Activated CD8-positive, alpha-beta T cell treated with anti-CD3 and anti-CD28 coated beads, Interleukin-2, amount 10 ng/mL, durations not matched to agents 7 days and 5 days (primary cell): ENCODE results near the gene CTIF. TPM values are rescaled to one million over a fixed set of nuclear protein-coding genes. Genes with fewer than 3 reads are reported as not detected.

Experiments used
- ATAC-seq: fragments of 150-1000 bp; cut with Tn5 transposase; one replicate; pipeline ENCODE4 v1.10.0; 2021; ENCODE audit warnings: moderate library complexity
- CTCF ChIA-PET: fragments of 350-600 bp; sonication (Branson Sonifier 250); formaldehyde crosslinking; loops from one replicate; lab custom pipeline; 2021; ENCODE audit warnings: antibody characterized with exemption; lab: Charles Lee
- POLR2A ChIA-PET: fragments of 350-600 bp; sonication (Branson Sonifier 250); formaldehyde crosslinking; loops from one replicate; lab custom pipeline; 2021; ENCODE audit warnings: antibody characterized with exemption; lab: Charles Lee
- DNase-seq: peaks from one replicate; pipeline ENCODE4 v3.0.0-alpha.2; 2020
- H3K27ac Mint-ChIP-seq: one replicate; pipeline ENCODE4 v1.8.0; 2021; ENCODE audit warnings: mild to moderate bottlenecking, mixed read lengths
- H3K27me3 Mint-ChIP-seq: one replicate; pipeline ENCODE4 v1.8.0; 2021; ENCODE audit warnings: low read depth, mixed read lengths
- H3K36me3 Mint-ChIP-seq: one replicate; pipeline ENCODE4 v1.8.0; 2021; ENCODE audit warnings: low read depth, mixed read lengths
- H3K4me1 Mint-ChIP-seq: one replicate; pipeline ENCODE4 v1.8.0; 2021; ENCODE audit warnings: low read depth, mixed read lengths
- H3K4me3 Mint-ChIP-seq: one replicate; pipeline ENCODE4 v1.8.0; 2021; ENCODE audit warnings: mild to moderate bottlenecking, mixed read lengths
- H3K9me3 Mint-ChIP-seq: one replicate; pipeline ENCODE4 v1.8.0; 2022; ENCODE audit warnings: mixed read lengths; ENCODE audit not compliant: insufficient read depth
- total RNA-seq, 2 experiments: library from RNA; stranded (reverse); gene quantifications; one replicate each; pipeline ENCODE4 v1.2.3, GENCODE V29; 2021

The CTIF gene
- total RNA-seq, 2 experiments from 2014 or later, result 1.3 to 2.1 TPM

- Mint-ChIP-seq H3K9me3 (no peaks in the 10 kb centered on the region), H3K36me3 (no peaks in the 10 kb centered on the region), H3K27me3 (peaks cover 8% of the 10 kb centered on the region), H3K4me3 (no peak overlapping the region), H3K27ac (no peak overlapping the region), H3K4me1 (no peaks in the 10 kb centered on the region)
- POLR2A ChIA-PET, result no interaction called here
- no peak for DNase-seq
- ATAC-seq, result no peak
- CTCF ChIA-PET, result no interaction called here
These were observed 33.0 kb downstream of the CTIF start for GRCh38 chr18:48571639-48572384.

GRCh38 chr18:48572402-48573126 is 33.7 kb downstream of the CTIF start:
- ATAC-seq, result no peak
- Mint-ChIP-seq H3K36me3 (no peaks in the 10 kb centered on the region), H3K27me3 (peaks cover 4% of the 10 kb centered on the region), H3K9me3 (no peaks in the 10 kb centered on the region), H3K27ac (no peak overlapping the region), H3K4me1 (no peaks in the 10 kb centered on the region), H3K4me3 (no peak overlapping the region)
- ChIA-PET POLR2A (no interaction called here), CTCF (no interaction called here)
- DNase-seq, result no peak

- ATAC-seq (no peak), DNase-seq (no peak)
- H3K27me3 Mint-ChIP-seq, result peaks cover 3% of the 10 kb centered on the region
- no peak overlapping the region for H3K27ac Mint-ChIP-seq
- H3K4me1 Mint-ChIP-seq, result no peaks in the 10 kb centered on the region
- POLR2A ChIA-PET, result no interaction called here
- no peak overlapping the region for H3K4me3 Mint-ChIP-seq
- no peaks in the 10 kb centered on the region for H3K9me3 Mint-ChIP-seq
- no peaks in the 10 kb centered on the region for H3K36me3 Mint-ChIP-seq
- CTCF ChIA-PET, result interaction anchor here (1.0 kb wide), 1 partner anchor 9 kb away, joined by 4 read pairs; no protein-coding TSS in a partner anchor
These were observed 34.9 kb downstream of the CTIF start for GRCh38 chr18:48573632-48574283.

- Mint-ChIP-seq H3K4me3 (no peak overlapping the region), H3K36me3 (no peaks in the 10 kb centered on the region), H3K27me3 (peaks cover 3% of the 10 kb centered on the region), H3K4me1 (no peaks in the 10 kb centered on the region), H3K9me3 (no peaks in the 10 kb centered on the region), H3K27ac (no peak overlapping the region)
- ChIA-PET POLR2A (interaction anchor here (0.7 kb wide), 1 partner anchor 1777 kb away, joined by 3 read pairs; no protein-coding TSS in a partner anchor), CTCF (interaction anchor here (0.8 kb wide), 1 partner anchor 99 kb away, joined by 4 read pairs; no protein-coding TSS in a partner anchor)
- DNase-seq (no peak), ATAC-seq (no peak)
These were observed 36.0 kb downstream of the CTIF start for GRCh38 chr18:48574667-48575300.

GRCh38 chr18:48575301-48575657 is 36.4 kb downstream of the CTIF start:
- ChIA-PET CTCF (no interaction called here), POLR2A (interaction anchor here (0.7 kb wide), 1 partner anchor 1777 kb away, joined by 3 read pairs; no protein-coding TSS in a partner anchor)
- Mint-ChIP-seq H3K4me1 (no peaks in the 10 kb centered on the region), H3K36me3 (no peaks in the 10 kb centered on the region), H3K4me3 (no peak overlapping the region), H3K9me3 (no peaks in the 10 kb centered on the region), H3K27ac (no peak overlapping the region), H3K27me3 (peaks cover 3% of the 10 kb centered on the region)
- DNase-seq (no peak), ATAC-seq (no peak)

- Mint-ChIP-seq H3K27me3 (no peaks in the 10 kb centered on the region), H3K9me3 (no peaks in the 10 kb centered on the region), H3K36me3 (no peaks in the 10 kb centered on the region), H3K27ac (no peak overlapping the region), H3K4me3 (no peak overlapping the region), H3K4me1 (no peaks in the 10 kb centered on the region)
- ChIA-PET CTCF (no interaction called here), POLR2A (interaction anchor here (0.7 kb wide), 1 partner anchor 1776 kb away, joined by 3 read pairs; no protein-coding TSS in a partner anchor)
- ATAC-seq, result no peak
- no peak for DNase-seq
These were observed 37.0 kb downstream of the CTIF start for GRCh38 chr18:48575658-48576456.

GRCh38 chr18:48576457-48576771 is 37.6 kb downstream of the CTIF start:
- Mint-ChIP-seq H3K27ac (no peak overlapping the region), H3K9me3 (no peaks in the 10 kb centered on the region), H3K36me3 (no peaks in the 10 kb centered on the region), H3K4me1 (no peaks in the 10 kb centered on the region), H3K4me3 (no peak overlapping the region), H3K27me3 (no peaks in the 10 kb centered on the region)
- ATAC-seq (no peak), DNase-seq (no peak)
- POLR2A ChIA-PET, result no interaction called here
- CTCF ChIA-PET, result no interaction called here

GRCh38 chr18:48577478-48578190 is 38.8 kb downstream of the CTIF start:
- no peaks in the 10 kb centered on the region for H3K36me3 Mint-ChIP-seq
- DNase-seq, result no peak
- H3K4me1 Mint-ChIP-seq, result no peaks in the 10 kb centered on the region
- POLR2A ChIA-PET, result no interaction called here
- no peak overlapping the region for H3K4me3 Mint-ChIP-seq
- CTCF ChIA-PET, result no interaction called here
- H3K9me3 Mint-ChIP-seq, result no peaks in the 10 kb centered on the region
- no peak for ATAC-seq
- no peaks in the 10 kb centered on the region for H3K27me3 Mint-ChIP-seq
- H3K27ac Mint-ChIP-seq, result no peak overlapping the region

GRCh38 chr18:48578289-48578688 is 39.5 kb downstream of the CTIF start:
- DNase-seq (no peak), ATAC-seq (no peak)
- Mint-ChIP-seq H3K4me3 (no peak overlapping the region), H3K27ac (no peak overlapping the region), H3K36me3 (no peaks in the 10 kb centered on the region), H3K27me3 (no peaks in the 10 kb centered on the region), H3K4me1 (no peaks in the 10 kb centered on the region), H3K9me3 (no peaks in the 10 kb centered on the region)
- ChIA-PET POLR2A (no interaction called here), CTCF (no interaction called here)

- ChIA-PET CTCF (no interaction called here), POLR2A (no interaction called here)
- DNase-seq, result no peak
- Mint-ChIP-seq H3K4me3 (no peak overlapping the region), H3K36me3 (no peaks in the 10 kb centered on the region), H3K4me1 (no peaks in the 10 kb centered on the region), H3K27me3 (no peaks in the 10 kb centered on the region), H3K9me3 (no peaks in the 10 kb centered on the region), H3K27ac (no peak overlapping the region)
- no peak for ATAC-seq
These were observed 41.2 kb downstream of the CTIF start for GRCh38 chr18:48580066-48580465.

- no peaks in the 10 kb centered on the region for H3K36me3 Mint-ChIP-seq
- no peak overlapping the region for H3K4me3 Mint-ChIP-seq
- H3K27ac Mint-ChIP-seq, result no peak overlapping the region
- H3K27me3 Mint-ChIP-seq, result no peaks in the 10 kb centered on the region
- H3K9me3 Mint-ChIP-seq, result no peaks in the 10 kb centered on the region
- DNase-seq (no peak), ATAC-seq (no peak)
- no peaks in the 10 kb centered on the region for H3K4me1 Mint-ChIP-seq
- CTCF ChIA-PET, result no interaction called here
- POLR2A ChIA-PET, result no interaction called here
These were observed 42.0 kb downstream of the CTIF start for GRCh38 chr18:48580782-48581181.
